GM19455 (cell line): ENCODE data around the gene CYTH4.
A peak's percentile ranks its signal among the peaks of the same experiment; 100 is the strongest.
"Not testable (repeated sequence)": the region's sequence is repeated elsewhere in the genome, so short reads cannot be mapped to it uniquely, and the experiment has no call there.

Experiments used
- ATAC-seq: cut with Tn5 transposase; IDR thresholded peaks from one replicate; pipeline ENCODE4 v1.9.1; 2021; ENCODE audit not compliant: unreplicated experiment

CYTH4 gene

DNA sequence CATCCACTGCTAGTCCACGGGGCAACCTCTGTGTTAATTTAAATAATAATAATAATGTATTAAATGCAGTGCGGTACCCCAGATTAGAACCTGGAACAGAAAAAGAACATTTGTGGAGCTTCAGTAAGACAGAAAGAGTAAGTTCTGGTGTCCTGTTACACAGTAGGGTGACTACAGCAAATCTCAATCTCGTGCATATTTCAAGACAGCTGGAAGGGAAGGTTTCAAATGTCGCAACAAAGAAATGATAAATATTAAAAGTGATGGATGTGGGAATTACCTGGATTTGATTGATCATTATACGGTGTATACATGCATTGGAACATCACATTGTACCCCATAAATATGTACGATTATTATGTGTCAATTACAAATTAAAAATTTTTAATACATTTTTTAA is 36.6 kb upstream of the CYTH4 start:
- no peak for ATAC-seq

DNA sequence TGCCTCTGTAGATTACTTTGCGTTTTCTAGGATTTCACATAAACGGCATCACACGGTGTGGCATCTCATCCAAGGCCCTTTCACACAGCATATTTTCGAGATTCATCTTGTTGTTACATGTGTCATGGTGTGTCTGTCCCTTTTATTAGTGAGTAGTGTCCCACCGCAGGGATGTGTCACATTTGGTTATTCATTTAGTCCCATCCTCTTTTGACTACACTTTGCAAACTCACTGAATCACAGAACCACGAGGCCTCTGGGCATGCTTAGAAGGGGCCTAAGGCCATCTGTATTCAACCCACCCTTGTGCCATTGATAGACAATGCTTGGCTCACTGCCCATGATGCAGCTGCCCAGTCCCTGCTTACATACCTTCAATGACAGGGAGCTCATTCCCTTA is 34.1 kb upstream of the CYTH4 start:
- ATAC-seq, result no peak

DNA sequence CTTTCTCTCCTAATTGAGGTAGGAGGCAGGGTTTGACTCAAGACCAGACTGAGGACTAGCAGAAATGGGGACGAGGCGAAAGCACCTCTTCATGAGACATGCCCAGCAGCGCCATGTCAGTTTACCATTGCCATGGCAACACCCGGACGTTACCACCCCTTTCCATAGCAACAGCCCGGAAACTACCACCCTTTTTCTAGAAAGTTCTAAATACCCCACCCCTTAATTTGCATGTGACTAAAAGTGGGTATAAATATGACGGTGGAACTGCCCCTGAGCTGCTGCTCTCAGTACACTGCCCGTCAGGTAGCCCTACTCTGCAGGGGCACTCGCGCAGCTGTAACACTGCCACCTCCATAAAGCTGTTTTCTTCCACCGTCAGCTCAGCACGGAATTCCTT is 32.3 kb upstream of the CYTH4 start:
- ATAC-seq, result no peak

DNA sequence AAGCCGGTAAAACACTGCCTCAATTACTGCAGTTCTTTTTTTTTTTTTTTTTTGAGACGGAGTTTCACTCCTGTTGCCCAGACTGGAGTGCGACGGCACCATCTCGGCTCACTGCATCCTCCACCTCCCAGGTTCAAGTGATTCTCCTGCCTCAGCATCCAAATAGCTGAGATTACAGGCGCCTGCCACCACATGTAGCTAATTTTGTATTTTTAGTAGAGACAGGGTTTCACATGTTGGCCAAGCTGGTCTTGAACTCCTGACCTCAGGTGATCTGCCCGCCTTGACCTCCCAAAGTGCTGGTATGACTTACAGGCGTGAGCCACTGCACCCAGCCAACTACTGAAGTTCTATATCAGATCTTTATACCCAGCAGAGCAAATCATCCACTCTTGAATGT is 30.5 kb upstream of the CYTH4 start:
- ATAC-seq, result not testable (repeated sequence)

DNA sequence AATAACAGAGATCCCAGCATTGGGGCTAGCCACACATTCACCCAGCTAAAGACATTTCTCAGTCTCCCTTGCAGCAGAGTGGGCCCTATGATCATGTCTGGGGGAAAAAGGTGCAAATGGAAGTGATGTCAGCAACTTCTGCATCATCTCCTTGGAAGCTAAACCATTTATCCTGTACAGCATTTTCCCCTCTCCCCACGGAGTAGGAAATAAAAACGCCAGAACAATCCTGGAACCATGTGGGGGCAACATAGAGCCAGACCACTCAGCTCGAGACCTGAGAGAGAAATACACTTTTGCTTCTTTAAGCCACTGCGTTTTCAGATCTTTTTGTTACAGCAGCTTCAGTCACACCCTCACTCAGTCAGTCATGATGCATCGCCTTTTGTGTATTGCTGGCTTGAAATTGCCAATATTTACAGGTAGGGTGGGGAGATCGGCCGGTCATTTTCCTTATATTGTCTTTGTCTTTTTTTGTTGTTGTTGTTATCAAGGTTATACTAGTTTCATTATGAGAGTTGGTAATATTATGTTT is 29.1 kb upstream of the CYTH4 start:
- no peak for ATAC-seq

DNA sequence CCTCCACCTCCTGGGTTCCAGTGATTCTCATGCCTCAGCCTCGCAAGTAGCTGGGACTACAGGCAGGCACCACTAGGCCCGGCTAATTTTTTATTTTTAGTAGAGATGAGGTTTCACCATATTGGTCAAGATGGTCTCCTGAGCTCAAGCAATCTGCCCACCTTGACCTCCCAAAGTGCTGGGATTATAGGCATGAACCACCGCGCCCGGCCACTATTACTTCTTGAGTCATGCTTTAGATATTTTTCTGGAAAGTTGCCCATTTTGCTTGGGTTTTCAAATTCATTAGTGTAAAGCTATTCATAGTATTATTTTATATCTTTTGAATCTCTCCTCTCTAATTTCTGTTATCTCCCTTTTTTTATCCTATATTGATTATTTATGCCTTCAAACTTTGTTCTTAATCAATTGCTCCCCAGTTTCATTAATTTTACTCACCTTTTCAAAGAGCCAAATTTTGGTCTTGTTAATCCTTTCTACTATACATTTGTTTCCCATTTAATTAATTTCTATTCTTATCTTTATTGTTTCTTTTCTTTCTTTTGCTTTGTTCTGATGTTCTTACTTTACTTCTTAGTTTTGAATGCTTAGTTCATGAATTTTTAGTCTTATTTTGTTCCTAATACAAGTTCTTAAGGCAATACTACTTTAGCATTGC is 28.0 kb upstream of the CYTH4 start:
- ATAC-seq, result no peak

DNA sequence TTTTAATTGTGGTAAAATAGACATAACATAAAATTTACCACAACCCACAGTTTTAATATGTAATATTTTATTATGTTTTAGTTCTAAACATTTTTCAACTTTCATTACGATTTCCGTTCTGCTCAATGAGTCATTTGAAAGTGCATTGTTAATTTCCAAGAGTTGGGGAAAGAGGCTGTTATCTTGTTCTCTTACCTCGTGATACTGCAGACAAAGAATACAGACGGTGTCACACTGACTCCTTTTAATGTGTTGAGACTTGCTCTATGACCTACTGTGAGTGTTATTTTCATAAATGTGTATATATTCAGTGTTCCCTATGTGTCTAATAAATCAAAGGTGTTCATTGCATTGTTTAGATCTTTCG is 27.5 kb upstream of the CYTH4 start:
- ATAC-seq, result no peak

DNA sequence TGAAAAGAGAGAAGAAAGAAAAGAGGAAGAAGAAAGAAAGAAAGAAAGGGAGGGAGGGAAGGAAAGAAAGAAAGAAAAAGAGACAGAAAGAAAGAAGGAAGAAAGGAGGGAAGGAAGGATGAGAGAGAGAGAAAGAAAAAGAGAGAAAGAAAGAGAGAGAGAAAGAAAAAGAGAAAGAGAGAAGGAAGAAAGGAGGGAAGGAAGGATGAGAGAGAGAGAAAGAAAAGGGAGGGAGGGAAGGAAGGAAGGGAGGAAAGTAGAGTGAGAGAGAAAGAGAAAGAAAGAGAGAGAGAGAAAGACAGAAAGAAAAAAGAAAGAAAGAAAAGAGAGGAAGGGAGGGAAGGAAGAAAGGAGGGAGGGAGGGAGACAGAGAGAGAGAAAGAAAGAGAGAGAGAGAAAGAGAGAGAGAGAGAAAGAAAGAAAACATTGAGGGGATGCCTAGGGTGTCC is 26.7 kb upstream of the CYTH4 start:
- ATAC-seq, result no peak

DNA sequence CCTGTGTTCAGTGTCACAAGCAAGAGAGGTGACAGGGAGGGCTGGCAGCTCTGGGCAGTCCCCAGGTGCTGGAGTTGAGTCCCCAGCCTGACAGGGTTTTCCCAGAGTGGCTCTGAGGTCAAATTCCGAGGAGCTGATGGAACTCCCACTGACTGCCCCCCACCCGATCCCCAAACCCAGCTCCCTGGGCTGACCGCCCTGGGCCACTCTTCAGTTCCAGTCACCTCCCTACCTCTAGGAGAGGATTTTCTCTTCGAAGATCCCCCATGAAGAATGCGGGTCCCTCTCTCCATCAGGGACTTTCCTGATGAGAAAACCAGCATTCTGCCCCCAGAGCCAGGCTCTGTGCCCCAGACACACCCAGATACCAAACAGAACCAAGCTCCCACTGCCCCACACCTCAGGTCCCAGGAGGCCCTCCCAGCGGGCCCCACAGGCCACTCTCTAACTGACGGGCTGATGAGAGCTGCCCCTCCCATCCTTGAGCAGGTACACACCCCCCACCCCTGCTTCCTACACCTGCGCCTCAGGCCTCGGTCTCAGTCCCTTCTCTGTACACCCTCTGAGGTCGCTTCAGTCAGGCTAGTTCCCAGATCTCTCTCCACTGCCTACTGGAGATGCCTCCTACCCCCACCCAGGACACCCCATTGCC is 26.1 kb upstream of the CYTH4 start:
- ATAC-seq, result no peak

DNA sequence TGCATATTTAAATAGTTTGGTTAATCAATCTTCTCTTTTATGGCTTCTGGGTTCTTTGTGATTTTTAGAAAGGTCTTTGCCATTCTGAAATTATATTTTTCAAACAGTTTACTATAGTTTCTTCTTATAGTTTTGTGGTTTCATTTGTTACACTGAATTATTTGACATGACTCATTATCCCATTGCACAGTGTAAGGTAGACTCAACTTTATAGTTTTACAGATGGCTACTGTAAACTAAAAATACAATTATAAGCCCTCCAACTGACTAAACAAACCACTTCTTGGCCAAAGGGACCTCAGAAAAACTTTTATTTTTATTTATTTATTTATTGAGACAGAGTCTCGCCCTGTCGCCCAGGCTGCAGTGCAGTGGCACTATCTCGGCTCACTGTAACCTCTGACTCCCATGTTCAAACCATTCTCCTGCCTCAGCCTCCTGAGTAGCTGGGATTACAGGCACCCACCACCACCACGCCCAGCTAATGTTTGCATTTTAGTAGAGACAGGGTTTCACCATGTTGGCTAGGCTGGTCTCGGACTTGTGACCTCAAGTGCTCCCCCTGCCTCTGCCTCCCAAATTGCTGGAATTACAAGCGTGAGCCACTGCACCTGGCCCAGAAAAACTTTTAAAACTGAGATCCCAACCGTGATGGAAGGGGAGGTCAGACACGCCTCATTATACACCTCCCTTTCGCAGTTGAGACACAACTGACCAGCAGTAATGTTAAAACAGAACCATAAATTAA is 24.1 kb upstream of the CYTH4 start:
- ATAC-seq, result no peak

DNA sequence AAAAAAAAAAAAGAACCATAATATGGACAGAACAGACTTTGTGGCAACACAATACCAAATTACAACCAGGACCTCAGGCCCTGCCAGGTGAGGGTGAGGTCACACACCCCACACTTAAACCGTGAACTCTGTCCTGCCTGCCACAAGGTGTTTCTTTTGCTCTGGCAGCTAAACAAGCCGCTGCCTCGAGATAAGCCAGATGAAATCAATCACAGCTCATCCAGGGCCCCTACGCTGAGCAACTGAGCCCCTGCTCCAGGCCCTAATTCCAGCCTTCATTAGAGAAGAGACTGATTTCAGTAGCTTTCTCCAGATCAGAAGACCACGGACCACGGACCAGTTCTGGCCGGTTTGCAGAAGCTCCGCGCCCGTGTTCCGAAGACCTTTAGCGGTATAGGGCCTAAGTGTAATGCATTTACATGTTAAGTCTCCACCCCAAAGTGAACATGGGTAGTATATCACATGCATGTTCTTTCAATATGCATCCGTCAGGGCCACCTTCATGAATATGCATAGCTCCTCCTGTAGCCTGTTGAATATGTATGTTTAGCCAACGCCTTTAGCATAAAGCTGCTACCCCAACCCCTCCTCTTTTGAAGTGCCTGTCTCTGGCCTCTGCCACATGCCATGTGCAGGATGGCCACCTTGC is 23.4 kb upstream of the CYTH4 start:
- ATAC-seq, result no peak

DNA sequence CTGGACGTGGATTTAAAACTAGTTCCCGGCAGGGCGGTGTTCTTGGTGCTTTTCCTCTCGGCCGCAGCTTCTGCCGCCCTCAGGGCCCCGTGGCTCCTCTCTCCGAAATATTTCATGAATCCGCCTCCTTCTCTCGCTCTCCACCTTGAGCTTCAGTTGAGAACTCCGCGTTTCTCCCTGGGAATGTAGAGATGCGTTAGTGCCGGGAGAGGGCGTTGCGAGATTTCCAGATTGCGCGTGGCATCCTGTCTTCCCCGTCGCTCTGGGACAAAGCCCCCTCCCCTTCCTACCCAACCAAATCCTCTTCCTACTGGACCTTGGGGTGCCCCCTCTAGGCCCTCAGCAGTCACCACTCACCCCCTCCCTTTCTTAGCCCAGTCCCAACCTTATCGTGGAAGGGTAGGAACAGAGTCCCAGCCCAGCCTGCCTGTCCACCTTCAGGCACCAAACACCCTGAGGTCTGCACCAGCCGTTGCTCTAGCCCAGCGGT is 22.7 kb upstream of the CYTH4 start:
- no peak for ATAC-seq

DNA sequence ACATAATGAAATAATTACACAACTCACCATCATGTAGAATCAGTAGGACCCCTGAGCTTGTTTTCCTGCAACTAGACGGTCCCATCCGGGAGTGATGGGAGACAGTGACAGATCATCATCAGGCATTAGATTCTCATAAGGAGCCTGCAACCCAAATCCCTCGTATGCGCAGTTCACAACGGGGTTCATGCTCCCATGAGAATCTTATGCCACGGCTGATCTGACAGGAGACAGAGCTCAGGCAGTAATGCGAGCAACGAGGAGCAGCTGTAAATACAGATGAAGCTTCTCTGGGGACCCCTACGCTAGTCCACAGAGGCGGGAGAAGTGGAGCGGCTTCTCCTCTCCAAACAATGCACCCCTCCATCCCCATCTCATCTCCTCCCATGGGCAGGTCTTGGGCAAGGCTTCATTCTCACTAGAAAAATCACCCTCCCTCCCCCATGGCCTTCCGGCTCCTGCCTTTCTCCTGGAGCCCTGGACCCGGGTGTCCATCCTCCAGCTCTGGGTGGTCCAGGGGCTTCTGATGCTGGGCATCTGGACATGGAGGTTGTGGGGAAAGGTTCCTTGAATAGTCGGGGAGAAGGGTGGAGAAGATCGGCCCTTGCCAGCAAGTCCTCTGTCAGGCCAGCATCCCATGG is 22.0 kb upstream of the CYTH4 start:
- no peak for ATAC-seq

DNA sequence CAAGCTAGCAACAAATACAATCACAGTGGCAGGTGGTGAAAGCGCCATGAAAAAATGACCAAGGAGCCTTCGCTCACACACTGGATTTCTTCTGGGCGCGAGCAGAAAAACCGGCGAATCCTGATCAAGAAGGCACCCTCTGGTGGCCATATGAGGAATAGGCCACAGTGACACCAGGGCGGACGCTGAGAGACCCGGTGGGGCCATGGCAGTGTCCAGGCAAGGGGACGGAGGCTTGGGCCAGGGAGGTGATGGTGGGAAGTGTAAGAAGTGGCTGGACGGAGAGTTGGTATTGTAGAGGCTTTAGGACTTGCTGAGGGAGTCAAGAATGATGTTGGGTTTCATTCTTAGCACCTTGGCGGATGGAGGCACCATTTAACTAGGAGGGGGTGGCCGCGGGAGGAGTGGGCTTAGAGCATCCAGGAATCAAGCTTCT is 21.4 kb upstream of the CYTH4 start:
- ATAC-seq, result no peak

DNA sequence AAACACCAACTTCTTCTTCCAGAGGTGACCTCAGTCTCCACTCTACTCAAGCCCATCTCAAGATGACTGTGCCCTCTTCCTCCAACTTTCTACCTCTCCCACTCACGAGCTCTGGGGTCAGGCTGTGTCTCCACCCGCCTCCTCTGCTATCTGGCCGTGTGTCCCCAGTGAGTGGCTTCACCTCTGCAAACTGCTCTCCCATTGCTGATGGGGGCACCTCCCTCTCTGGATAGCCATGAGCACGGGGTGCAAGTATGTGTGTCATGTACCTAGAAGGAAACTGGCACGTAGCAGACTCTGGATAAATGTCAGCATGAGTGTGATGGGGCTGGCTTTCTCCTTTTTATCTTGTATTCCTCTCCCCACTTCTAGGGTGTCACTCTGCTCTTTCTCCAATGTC is 20.0 kb upstream of the CYTH4 start:
- no peak for ATAC-seq

DNA sequence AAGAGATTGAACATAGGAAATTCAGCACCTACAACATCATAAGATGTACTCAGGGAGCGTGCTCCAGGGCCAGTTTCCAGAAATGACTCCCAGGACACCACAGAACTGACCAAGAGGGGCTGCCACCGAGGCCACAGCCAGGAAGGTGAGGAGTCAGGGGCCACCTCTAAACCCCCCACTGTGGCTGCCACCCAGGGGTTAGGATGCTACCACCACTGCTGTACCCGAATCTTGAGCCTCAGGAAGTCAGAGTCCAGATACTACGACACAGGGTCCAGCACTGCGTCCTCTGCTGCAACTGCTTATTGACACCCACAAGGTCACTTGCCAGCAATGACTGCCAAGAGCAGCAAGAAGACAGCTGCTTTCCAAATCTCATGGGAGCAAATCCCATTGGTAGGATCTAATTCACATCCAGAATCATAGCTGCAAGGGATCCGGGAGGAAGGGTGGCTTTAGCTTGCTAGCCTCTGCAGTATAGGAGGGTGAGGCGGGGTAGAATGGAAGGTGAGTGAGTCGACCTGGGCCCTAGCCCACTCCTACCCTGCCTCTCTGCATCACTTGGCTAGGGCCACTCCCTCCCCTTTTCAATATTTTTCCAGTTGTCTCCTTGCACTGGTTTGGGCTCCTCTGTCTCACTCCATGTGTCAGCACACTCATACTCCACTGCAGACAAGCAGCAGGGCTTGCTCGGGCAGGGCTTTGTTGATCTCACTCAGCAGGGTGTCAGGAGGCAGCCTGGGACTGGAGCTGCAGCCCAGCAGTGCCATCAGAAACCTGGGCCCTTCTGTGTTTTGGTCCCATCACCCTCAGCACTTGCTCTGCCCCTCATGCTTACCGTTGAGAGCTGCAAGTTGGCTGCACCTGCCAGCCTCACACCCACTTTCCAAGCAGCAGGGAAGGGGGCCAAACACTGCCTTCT is 18.1 kb upstream of the CYTH4 start:
- ATAC-seq, result no peak

DNA sequence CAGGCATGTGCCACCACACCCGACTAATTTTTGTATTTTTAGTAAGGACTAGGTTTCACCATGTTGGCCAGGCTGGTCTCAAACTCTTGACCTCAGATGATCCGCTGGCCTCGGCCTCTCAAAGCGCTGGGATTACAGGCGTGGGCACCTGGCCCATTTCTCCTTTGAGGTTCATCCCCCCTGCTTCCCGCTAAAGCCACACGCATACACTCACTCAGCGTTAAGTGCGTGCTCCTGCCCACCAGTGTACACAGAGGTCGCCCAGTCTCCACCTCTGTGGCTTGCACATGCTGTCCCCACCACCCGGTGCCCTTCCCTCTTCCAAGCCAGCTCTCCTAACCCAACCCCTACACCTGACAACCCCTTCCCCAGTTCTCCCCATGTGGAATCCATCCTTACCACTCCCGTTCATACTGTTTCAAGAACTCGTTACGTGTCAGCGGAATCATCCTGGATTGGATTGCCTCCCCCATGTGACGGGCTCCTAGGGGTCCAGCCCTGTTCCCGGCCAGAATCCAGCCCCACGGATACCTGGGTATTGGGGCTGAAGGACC is 15.7 kb upstream of the CYTH4 start:
- ATAC-seq, result peak; percentile 21

DNA sequence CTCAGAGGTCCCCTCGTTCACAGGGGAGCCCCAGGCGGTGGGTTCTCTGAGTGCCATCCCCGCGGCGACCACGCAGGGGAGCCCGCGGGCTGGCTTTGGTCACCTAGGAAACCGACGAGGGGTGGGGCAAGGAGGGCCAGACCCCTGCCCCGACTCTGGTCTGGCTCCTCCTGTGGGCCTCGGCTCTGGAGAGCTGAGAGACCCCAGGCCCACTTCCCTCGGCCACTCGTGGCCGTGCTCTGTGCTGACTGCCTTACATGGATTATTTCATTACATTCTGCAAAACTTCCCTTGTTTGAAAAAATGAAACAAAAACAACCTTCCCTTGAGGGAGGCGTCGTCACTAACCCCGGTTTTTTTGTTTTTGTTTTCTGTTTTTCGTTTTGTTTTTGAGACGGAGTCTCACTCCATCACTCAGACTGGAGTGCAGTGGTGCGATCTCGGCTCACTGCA is 15.1 kb upstream of the CYTH4 start:
- ATAC-seq, result peak; percentile 86

DNA sequence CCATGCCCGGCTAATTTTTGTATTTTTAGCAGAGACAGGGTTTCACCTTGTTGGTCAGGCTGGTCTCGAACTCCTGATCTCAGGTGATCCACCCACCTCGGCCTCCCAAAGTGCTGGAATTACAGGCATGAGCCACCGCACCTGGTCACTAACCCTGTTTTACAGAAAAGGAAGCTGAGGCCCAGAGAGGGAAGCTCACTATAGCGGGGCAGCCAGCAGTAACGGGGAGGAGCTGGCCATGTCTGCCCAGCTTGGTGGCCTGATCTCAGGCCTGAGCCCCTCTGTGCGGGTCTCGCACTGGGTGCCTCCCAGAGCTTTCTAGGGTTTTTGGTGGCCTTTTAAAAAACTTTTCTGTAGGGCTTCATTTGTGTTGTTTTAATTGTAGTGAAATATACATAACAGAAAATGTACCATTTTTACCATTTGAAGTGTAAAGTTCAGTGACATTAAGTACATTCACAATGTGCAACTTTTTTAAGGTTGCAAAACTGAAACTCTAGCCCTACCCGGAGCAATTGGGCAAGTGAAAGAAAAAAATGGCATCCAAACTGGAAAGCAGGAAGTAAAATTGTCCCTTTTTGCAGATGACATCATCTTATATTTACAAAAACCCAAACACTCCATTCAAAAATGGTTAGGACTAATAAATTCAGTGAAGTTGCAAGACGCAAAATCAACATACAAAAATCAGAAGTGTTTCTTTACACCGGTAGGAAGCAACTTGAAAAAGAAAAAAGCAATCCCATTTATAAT is 14.5 kb upstream of the CYTH4 start:
- no peak for ATAC-seq
